ENCODE data around the gene EBLN1.

Gene EBLN1

DNA sequence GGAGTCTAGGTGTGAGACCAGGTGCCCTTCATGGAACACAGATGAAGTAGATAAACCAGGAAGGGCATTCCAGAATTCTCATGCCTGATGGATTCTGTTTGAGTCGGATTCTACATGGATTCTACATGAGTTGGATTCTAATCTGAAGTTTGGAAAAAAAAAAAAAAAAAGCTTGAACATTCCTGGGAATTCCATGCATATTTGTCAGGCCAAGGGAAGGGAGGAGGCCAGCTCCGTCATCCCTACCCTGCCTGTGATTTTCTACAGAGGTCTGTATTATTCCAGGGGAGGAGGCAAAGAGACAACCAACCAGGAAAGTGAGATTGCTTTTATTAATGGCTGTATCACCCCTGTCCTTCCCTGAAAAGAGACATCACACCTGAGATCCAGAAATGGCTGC is 27.8 kb upstream of the EBLN1 start:
- H3K4me3 ChIP-seq (replicated peaks in 1 of 2; ENCODE audit: low read depth in 2 of 2, low read length in 2 of 2) = no peak overlapping the region
- peak; percentile 48 to 79 for DNase-seq (ENCODE audit: low read depth in 2 of 2)
- TF ChIP-seq, protein P1, sequence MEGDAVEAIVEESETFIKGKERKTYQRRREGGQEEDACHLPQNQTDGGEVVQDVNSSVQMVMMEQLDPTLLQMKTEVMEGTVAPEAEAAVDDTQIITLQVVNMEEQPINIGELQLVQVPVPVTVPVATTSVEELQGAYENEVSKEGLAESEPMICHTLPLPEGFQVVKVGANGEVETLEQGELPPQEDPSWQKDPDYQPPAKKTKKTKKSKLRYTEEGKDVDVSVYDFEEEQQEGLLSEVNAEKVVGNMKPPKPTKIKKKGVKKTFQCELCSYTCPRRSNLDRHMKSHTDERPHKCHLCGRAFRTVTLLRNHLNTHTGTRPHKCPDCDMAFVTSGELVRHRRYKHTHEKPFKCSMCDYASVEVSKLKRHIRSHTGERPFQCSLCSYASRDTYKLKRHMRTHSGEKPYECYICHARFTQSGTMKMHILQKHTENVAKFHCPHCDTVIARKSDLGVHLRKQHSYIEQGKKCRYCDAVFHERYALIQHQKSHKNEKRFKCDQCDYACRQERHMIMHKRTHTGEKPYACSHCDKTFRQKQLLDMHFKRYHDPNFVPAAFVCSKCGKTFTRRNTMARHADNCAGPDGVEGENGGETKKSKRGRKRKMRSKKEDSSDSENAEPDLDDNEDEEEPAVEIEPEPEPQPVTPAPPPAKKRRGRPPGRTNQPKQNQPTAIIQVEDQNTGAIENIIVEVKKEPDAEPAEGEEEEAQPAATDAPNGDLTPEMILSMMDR (IDR thresholded peaks at IDR 0.05; ENCODE audit: low read depth, low read length) = no peak

DNA sequence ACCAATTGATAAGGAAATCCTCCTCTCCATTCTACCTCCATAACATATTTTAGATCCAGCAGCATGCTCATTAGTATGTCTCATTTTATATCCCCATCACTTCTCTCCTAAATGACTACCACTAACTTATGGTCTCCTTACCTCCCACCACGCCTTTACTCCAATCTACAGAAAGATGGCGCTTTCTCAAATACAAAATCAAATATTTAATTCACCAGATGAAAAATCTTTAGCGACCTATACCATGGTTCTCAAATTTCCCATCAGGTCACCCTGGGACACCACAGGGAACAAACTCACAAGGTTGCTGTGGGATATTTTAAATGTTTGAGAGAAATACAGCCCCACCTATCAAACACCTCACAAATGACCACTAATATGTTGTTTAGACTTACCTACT is 27.0 kb upstream of the EBLN1 start:
- H3K4me3 ChIP-seq (replicated peaks in 1 of 2; ENCODE audit: low read depth in 2 of 2, low read length in 2 of 2) = no peak overlapping the region
- TF ChIP-seq, protein P1 (IDR thresholded peaks at IDR 0.05; ENCODE audit: low read depth, low read length) = no peak
- no peak for DNase-seq (ENCODE audit: low read depth in 2 of 2)

DNA sequence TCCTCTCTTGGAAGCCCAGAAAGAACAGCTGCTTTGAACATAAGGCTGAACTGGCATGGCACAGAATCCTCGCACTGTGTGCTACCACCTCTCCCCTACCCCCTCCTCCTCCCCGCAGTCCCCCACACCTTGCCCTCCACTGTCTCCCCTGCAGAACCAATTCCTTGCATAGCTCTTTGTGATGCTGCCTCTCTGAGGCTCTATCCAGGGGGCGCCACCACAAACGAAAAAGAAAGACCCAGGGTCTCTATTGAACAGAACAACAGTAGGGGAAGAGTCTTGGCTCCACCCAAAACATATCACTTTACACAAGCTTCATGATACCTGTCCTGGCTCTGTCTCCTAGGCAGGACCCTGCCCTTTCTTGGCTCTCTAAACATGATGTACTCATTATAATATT is 26.2 kb upstream of the EBLN1 start:
- no peak for DNase-seq (ENCODE audit: low read depth in 2 of 2)
- TF ChIP-seq, protein P1 (IDR thresholded peaks at IDR 0.05; ENCODE audit: low read depth, low read length) = no peak
- no peak overlapping the region for H3K4me3 ChIP-seq (replicated peaks in 1 of 2; ENCODE audit: low read depth in 2 of 2, low read length in 2 of 2)

DNA sequence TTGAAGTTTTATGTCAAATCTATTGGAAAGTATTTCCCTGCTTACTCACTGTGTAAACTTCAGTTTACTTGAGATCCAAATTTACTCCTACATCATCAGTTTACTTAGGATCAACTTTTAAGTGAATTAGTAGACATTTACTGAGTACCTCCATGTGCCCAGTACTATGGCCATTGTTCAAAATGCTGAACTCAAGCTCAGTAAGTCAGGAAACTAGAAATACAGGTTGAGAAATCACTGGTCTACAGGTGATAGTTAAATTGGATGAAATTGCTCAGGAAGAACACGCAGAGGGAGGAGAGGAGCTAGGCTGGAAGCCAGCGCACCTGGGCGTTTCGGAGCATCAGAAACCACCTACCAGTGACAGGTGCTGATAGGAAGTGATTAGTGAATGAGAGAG is 25.5 kb upstream of the EBLN1 start:
- H3K4me3 ChIP-seq (replicated peaks in 1 of 2; ENCODE audit: low read depth in 2 of 2, low read length in 2 of 2) = no peak overlapping the region
- TF ChIP-seq, protein P1 (IDR thresholded peaks at IDR 0.05; ENCODE audit: low read depth, low read length) = no peak
- no peak for DNase-seq (ENCODE audit: low read depth in 2 of 2)

DNA sequence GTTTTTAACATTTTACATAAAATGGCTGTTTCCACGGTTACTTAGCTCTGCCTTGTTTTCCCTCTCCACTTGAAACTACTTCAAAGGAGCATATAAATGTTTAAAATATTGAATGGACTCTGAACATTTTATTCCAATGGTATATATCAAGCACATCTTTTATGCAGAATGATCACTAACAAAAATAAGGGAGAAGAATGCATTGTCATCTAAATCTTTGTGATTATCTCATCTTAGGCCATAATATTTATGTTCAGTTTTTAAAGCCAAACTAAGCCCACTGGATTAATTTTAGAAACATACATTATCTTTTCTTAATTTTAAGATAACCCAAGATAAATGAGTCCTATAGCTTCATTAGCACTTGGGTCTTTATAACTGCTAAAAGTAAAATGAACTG is 13.4 kb upstream of the EBLN1 start:
- DNase-seq (ENCODE audit: low read depth in 2 of 2) = no peak
- TF ChIP-seq, protein P1 (IDR thresholded peaks at IDR 0.05; ENCODE audit: low read depth, low read length) = no peak
- H3K4me3 ChIP-seq (replicated peaks in 1 of 2; ENCODE audit: low read depth in 2 of 2, low read length in 2 of 2) = no peak overlapping the region

DNA sequence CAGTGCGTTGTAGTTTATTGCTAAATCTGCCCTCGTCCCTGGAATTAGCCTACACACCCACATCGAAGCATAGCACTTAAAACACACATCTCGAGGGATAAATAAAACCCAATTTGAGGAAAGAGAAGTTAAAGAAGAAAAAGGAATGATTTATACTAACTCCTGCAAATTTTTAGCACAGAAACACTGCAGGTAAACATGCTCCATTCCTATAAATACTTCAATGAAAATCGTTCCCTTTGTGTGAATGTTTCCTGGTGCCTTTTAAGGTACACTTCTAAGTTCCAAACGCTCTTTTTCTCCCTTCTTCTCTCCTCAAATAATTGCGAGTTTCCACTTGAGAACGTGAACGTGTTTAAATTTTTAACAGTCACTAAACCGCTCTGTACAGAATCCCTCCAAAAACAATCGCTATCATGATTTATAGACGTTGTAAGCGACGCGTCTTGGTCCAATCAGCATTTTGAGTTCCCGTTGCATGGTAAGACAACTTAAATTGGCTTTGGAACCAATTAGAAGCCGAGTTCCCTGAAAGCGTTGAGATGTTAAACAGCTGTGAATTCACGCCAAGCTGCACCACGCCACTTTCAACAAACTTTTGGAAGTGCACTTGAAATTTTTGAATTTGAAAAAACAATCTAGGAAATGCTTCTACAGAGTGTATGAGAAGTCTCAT is 12.5 kb upstream of the EBLN1 start:
- H3K4me3 ChIP-seq (replicated peaks in 1 of 2; ENCODE audit: low read depth in 2 of 2, low read length in 2 of 2) = peak overlapping the region; percentile 64 to 67
- TF ChIP-seq, protein P1 (IDR thresholded peaks at IDR 0.05; ENCODE audit: low read depth, low read length) = no peak
- DNase-seq (ENCODE audit: low read depth in 2 of 2) = peak; percentile 67 to 80

DNA sequence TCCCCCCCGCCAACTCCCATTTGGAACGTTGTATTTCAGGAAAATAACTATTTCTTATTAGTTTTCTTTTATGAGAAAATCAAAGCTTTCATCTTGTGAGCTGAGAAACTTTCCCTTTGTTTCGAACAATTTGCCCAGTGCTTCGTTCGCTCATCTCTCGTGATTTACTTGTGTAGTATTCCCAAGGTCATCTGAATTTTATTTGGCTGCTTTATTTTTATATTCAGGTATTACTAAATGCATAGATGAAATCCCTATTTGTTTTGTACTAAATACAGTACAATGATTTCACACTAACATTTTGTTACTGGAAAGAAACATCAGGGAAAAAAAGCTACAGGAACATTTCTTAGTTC is 12.0 kb upstream of the EBLN1 start:
- DNase-seq (ENCODE audit: low read depth in 2 of 2) = no peak
- peak overlapping the region; percentile 64 to 67 for H3K4me3 ChIP-seq (replicated peaks in 1 of 2; ENCODE audit: low read depth in 2 of 2, low read length in 2 of 2)
- TF ChIP-seq, protein P1 (IDR thresholded peaks at IDR 0.05; ENCODE audit: low read depth, low read length) = no peak

Data from cardiac fibroblast (primary cell).